ENCODE results near the gene BCAP31. TPM values are rescaled to one million over a fixed set of nuclear protein-coding genes. Genes with fewer than 3 reads are reported as not detected.

BCAP31 gene
- total RNA-seq, 1 donor from 2014 or later = 126 TPM

- intact Hi-C loops (cut with DNase I) = no loop called here
- TF ChIP-seq POLR2A (IDR thresholded peaks at IDR 0.05) (no peak), CTCF (IDR thresholded peaks at IDR 0.05) (no peak), POLR2AphosphoS5 (IDR thresholded peaks at IDR 0.05; ENCODE audit: insufficient read depth in 1 of 2, low read depth in 1 of 2) (no peak)
- Histone ChIP-seq H3K27me3 (no peaks in the 10 kb centered on the region), H3K9me3 (no peaks in the 10 kb centered on the region), H3K4me3 (no peak overlapping the region), H3K4me1 (peaks cover 5% of the 10 kb centered on the region), H3K27ac (no peak overlapping the region), H3K36me3 (no peaks in the 10 kb centered on the region)
- DNase-seq (ENCODE audit: extremely low spot score in 2 of 2) = no peak
Measured at GRCh38 chrX:153739754-153740486, 15.7 kb upstream of the BCAP31 start.

- TF ChIP-seq POLR2AphosphoS5 (IDR thresholded peaks at IDR 0.05; ENCODE audit: insufficient read depth in 1 of 2, low read depth in 1 of 2) = no peak
- TF ChIP-seq POLR2A (IDR thresholded peaks at IDR 0.05) = no peak
- TF ChIP-seq CTCF (IDR thresholded peaks at IDR 0.05) = no peak
- no peak overlapping the region for H3K27ac ChIP-seq
- H3K4me3 ChIP-seq = no peak overlapping the region
- no peaks in the 10 kb centered on the region for H3K27me3 ChIP-seq
- DNase-seq (ENCODE audit: extremely low spot score in 2 of 2) = no peak
- no peaks in the 10 kb centered on the region for H3K4me1 ChIP-seq
- no peaks in the 10 kb centered on the region for H3K9me3 ChIP-seq
- intact Hi-C loops (cut with DNase I) = no loop called here
- H3K36me3 ChIP-seq = no peaks in the 10 kb centered on the region
Measured at GRCh38 chrX:153738056-153738605, 13.9 kb upstream of the BCAP31 start.

- intact Hi-C loops (cut with DNase I) = no loop called here
- H3K4me1 ChIP-seq = no peaks in the 10 kb centered on the region
- no peak for DNase-seq (ENCODE audit: extremely low spot score in 2 of 2)
- no peaks in the 10 kb centered on the region for H3K36me3 ChIP-seq
- H3K9me3 ChIP-seq = no peaks in the 10 kb centered on the region
- no peak overlapping the region for H3K4me3 ChIP-seq
- no peaks in the 10 kb centered on the region for H3K27me3 ChIP-seq
- TF ChIP-seq CTCF (IDR thresholded peaks at IDR 0.05) = no peak
- H3K27ac ChIP-seq = no peak overlapping the region
Measured at GRCh38 chrX:153736871-153737441, 12.8 kb upstream of the BCAP31 start.

GRCh38 chrX:153736071-153736820, 12.1 kb upstream of the BCAP31 start:
- TF ChIP-seq POLR2AphosphoS5 (IDR thresholded peaks at IDR 0.05; ENCODE audit: insufficient read depth in 1 of 2, low read depth in 1 of 2) (no peak), CTCF (IDR thresholded peaks at IDR 0.05) (no peak), POLR2A (IDR thresholded peaks at IDR 0.05) (no peak)
- Histone ChIP-seq H3K4me1 (no peaks in the 10 kb centered on the region), H3K4me3 (no peak overlapping the region), H3K27ac (no peak overlapping the region), H3K27me3 (no peaks in the 10 kb centered on the region), H3K36me3 (no peaks in the 10 kb centered on the region), H3K9me3 (no peaks in the 10 kb centered on the region)
- no peak for DNase-seq (ENCODE audit: extremely low spot score in 2 of 2)
- intact Hi-C loops (cut with DNase I) = no loop called here

Measured in vagina (tissue), 2 donors.